Cardiac muscle cell (in vitro differentiated cells and primary cell): ENCODE data around the gene GABRP. TPM values are rescaled to one million over a fixed set of nuclear protein-coding genes. Genes with fewer than 3 reads are reported as not detected.

ENCODE experiments used
- DNase-seq, 2 donors: peaks; one replicate each; pipeline versions ENCODE4 v3.0.0 to v3.0.0-alpha.2; 2010 to 2017; ENCODE audit warnings: low read depth in 1 of 2, low spot score in 1 of 2
- H3K27ac ChIP-seq: fragments of 200-600 bp; sonication (generic); 2 replicates; pipeline ENCODE4 v1.5.1; 2016
- H3K27me3 ChIP-seq: fragments of 200-600 bp; sonication (generic); 2 replicates; pipeline ENCODE4 v1.6.0; 2016; ENCODE audit warnings: control low read depth
- H3K36me3 ChIP-seq: fragments of 200-600 bp; sonication (generic); 2 replicates; pipeline ENCODE4 v1.5.1; 2016; ENCODE audit warnings: control low read depth
- H3K4me1 ChIP-seq: fragments of 200-600 bp; sonication (generic); 2 replicates; pipeline ENCODE4 v1.8.1; 2017; ENCODE audit warnings: low read depth, mild to moderate bottlenecking, mixed run types
- H3K4me3 ChIP-seq: fragments of 200-600 bp; sonication (generic); 2 replicates; pipeline ENCODE4 v1.5.1; 2016; ENCODE audit warnings: mild to moderate bottlenecking
- H3K9me3 ChIP-seq: fragments of 200-600 bp; sonication (generic); 2 replicates; pipeline ENCODE4 v1.5.1; 2017; ENCODE audit warnings: low read depth, mild to moderate bottlenecking, control low read depth
- CTCF ChIP-seq: IDR thresholded peaks from 2 replicates; pipeline ENCODE4 v1.5.1; 2012; ENCODE audit warnings: low read depth, mild to moderate bottlenecking, low read length
- polyA plus RNA-seq: library from polyadenylated mRNA; unstranded; fragments of >200 nt; fragmentation: Nextera tagmentation; extraction: Ambion mirVana; gene quantifications from 2 replicates; pipeline ENCODE4 v1.2.1, GENCODE V29; 2016
- total RNA-seq: library from RNA; depleted of rRNA; stranded (reverse); fragments of >200 nt; gene quantifications from 2 replicates; pipeline ENCODE4 v1.2.3, GENCODE V29; 2016

The GABRP gene
- total and polyA plus RNA-seq, 2 experiments from 2014 or later: 0.30 to 0.46 TPM

- Histone ChIP-seq H3K27me3 (no peaks in the 10 kb centered on the region), H3K9me3 (no peaks in the 10 kb centered on the region), H3K4me3 (no peak overlapping the region), H3K36me3 (no peaks in the 10 kb centered on the region), H3K27ac (no peak overlapping the region), H3K4me1 (no peaks in the 10 kb centered on the region)
- no peak for TF ChIP-seq CTCF
- DNase-seq: no peak
Observed at GRCh38 chr5:170771496-170771895, 12.0 kb upstream of the GABRP start.

- Histone ChIP-seq H3K27ac (no peak overlapping the region), H3K9me3 (no peaks in the 10 kb centered on the region), H3K27me3 (no peaks in the 10 kb centered on the region), H3K36me3 (no peaks in the 10 kb centered on the region), H3K4me3 (no peak overlapping the region), H3K4me1 (no peaks in the 10 kb centered on the region)
- no peak for TF ChIP-seq CTCF
- no peak for DNase-seq
Observed at GRCh38 chr5:170773024-170773985, 10.2 kb upstream of the GABRP start.

GRCh38 chr5:170774831-170775230, 8.7 kb upstream of the GABRP start:
- TF ChIP-seq CTCF: no peak

GRCh38 chr5:170781946-170782345, 1.6 kb upstream of the GABRP start:
- no peak overlapping the region for H3K27ac ChIP-seq
- H3K27me3 ChIP-seq: no peaks in the 10 kb centered on the region
- DNase-seq: no peak
- H3K4me1 ChIP-seq: no peaks in the 10 kb centered on the region
- no peaks in the 10 kb centered on the region for H3K9me3 ChIP-seq
- TF ChIP-seq CTCF: no peak
- H3K36me3 ChIP-seq: no peaks in the 10 kb centered on the region
- no peak overlapping the region for H3K4me3 ChIP-seq

More at GRCh38 chr5:170774831-170775230, 8.7 kb upstream of the GABRP start:
- no peaks in the 10 kb centered on the region for H3K27me3 ChIP-seq
- no peaks in the 10 kb centered on the region for H3K9me3 ChIP-seq
- H3K36me3 ChIP-seq: no peaks in the 10 kb centered on the region
- no peak overlapping the region for H3K4me3 ChIP-seq
- DNase-seq: no peak
- H3K27ac ChIP-seq: no peak overlapping the region
- H3K4me1 ChIP-seq: no peaks in the 10 kb centered on the region

- no peak overlapping the region for H3K4me3 ChIP-seq
- peak; percentile 4 to 9 for DNase-seq
- H3K27ac ChIP-seq: no peak overlapping the region
- no peaks in the 10 kb centered on the region for H3K9me3 ChIP-seq
- no peak for TF ChIP-seq CTCF
- no peaks in the 10 kb centered on the region for H3K4me1 ChIP-seq
- H3K36me3 ChIP-seq: no peaks in the 10 kb centered on the region
- no peaks in the 10 kb centered on the region for H3K27me3 ChIP-seq
Observed at GRCh38 chr5:170782438-170782837, 1.1 kb upstream of the GABRP start.
